ENCODE measurements around the gene ERBB4.

ERBB4 gene

DNA sequence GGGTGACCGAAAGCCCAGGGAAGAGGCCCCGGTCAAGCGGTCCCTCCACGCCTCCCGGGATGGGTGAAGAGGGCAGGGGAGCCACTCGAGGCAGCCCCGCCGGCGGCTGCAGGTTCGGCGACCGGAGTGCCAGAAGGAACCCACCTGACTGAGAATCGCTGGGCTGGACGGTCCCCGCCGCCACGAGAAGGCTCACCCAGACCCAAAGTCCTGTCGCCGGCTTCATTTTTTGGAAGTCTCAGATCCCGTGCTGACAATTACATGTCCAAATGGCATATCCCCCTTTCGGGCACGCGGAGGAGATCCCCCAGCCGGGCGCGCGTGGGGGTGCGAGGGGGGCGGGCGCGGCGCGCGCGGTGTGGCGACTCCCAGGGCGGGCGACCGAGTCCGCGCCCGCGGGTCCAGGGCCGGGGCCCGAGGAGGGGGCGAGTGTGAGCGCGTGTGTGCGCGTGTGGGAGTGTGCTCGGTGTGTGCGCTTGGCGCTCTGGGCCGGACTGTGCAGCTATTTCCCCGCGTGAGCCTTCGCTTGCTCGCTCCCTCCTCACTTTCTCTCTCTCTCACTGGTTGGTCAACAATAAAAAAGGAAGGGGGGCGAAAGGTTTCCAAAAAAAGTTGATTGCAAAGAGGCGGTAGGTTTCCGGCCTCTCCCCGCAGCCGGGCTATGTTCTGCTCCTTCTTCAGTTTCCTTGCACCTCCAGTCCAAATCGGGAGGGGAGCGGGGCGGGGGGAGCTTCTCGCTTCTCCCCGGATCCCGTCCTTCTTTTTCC, at the start of gene ERBB4:
Gene ERBB4 (minus strand): TSS at position 498 of the 767 bp plus-strand sequence. CDS start 272 bp downstream, at position 226.
- DNase-seq (ENCODE audit: low read depth in 2 of 2): no peak

DNA sequence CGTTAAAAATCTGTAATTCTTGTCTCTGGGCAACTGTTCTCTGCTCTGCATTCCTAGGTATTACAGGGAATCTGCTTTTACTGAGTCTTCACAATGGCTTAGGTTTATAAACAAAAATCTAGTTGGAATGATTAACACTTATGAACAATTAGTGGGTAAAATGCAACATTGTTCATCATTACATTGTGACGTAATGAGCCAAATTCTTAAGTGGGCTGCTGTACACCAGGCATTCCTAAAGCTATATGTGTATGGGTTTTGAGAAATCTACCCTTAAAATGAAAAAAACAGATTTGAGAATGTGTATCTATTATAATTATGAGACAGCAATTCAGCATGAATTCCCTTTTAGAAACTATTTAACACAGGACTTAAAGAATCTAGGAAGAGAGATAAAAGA, 41.5 kb upstream of the ERBB4 start:
- DNase-seq (ENCODE audit: low read depth in 2 of 2): no peak

DNA sequence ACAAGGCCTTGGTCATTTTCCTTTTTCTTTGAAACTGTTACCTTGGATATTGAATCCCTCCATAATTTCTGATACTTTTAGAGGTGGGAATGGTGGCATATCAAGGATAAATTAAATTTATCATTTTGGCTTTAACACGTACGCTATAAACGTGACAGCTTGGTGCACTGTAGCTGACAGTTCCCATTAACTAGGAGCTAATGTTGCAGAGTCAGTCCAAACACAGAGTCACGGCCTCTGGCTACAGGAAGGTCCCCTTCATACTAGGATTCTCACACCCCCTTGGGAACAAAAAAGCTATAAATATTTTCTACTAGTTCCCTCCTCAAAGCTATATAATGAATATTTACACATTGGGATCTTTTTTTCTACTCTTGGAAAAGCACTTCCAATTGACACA, 17.7 kb upstream of the ERBB4 start:
- no peak for DNase-seq (ENCODE audit: low read depth in 2 of 2)

DNA sequence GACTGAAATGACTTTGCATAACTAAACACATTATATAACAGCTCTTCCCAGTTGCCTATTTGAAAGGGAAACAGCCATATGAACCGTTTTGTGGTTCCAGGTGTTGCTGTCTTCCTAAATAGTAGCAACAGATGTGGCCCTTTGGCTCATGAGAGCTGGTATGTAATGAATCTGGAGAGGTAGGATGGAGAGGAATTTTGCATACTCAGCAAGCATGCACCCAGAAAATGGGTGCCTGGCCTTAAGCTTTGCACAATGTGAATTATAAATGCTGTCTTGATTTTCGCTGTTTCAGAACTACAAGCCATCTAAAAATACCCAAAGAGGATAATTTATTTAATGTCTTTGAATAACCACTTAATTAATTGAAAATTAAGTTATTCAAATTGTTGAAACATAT, 15.6 kb upstream of the ERBB4 start:
- no peak for DNase-seq (ENCODE audit: low read depth in 2 of 2)

DNA sequence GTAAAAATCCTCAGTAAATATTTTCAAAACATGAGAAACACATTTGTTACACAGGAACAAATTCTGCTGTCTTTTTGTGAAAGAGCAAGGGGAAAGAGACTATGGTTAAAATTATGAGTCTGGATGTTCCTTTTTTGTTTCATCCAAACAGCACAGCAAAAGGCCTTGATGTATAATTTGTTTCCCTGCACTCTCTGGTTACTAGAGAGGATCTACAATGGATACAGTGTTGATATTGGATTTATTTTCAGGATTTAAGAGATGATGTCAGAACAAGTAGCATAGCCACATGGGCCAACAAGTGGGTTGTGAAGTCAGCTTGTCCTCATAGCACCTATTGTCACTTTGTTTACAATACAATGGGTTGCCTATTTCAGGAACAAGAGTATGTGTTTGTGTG, 11.3 kb upstream of the ERBB4 start:
- DNase-seq (ENCODE audit: low read depth in 2 of 2): no peak

DNA sequence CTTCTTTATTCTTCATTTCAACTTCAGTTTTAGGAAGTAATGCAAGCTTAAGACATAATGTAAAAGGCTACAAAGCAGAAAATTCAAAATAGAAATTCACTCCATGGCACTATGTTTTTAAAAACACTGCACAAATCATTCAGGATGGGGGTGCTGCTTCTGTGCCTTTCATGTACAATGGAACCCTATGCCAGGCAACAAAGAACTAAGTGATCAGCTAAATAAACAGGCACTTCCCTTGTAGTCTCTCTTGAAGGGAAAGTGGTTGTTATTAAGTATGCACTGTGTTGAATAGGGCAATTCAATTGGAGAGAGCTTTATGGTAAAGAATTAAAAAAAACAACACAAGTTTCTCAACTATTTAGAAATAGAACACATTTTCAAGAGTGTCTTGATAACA, 10.9 kb upstream of the ERBB4 start:
- DNase-seq (ENCODE audit: low read depth in 2 of 2): no peak

DNA sequence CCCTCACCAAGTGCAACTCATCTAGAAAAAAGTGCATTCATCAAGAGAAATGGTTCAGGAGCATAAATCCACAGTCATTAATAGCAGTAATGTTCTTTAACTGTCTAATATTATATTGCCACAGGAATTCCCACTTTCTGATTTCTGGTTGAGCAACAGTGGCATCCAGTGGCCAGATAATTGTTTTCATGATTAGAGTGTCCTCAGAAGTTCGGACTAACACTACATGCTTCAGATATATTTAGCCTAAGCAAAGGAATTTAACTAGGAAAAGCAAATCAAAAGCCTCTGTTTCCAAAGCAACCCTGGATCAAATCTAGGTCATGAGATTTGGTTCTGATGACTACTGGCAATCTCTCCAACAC, 9.8 kb upstream of the ERBB4 start:
- no peak for DNase-seq (ENCODE audit: low read depth in 2 of 2)

DNA sequence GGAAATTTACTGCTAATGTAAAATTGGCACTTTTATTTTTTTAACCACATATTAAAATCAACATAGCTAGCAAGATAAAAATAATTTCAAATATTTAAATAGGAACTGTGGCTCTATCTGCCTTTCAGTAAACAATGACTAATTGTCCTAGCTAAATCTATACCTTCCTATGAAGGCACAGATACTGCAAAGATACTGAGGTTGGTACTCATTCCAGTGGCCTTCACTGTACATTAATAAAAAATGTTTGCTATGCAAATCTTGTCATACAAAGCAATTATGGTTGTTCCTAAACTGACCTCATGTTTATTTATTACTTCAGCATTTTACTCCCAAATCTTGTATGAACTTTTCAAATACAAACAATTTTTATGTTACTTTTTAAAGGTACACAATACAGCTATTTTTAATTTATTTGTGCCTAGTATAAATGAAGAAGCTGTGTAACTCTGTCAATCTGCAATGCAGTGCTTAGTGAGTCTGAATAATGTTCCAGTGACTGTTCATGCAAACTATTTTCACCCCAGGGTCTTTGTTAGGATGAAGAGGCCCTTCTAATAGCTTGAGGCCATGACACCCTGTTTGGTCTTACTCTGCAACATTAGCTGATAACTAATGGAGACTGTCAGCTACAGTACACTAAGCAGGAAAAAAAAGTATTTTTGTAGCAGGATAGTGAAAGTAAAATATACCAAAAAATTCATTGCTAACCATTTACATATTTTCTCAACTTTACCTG, 9.3 kb upstream of the ERBB4 start:
- no peak for DNase-seq (ENCODE audit: low read depth in 2 of 2)

DNA sequence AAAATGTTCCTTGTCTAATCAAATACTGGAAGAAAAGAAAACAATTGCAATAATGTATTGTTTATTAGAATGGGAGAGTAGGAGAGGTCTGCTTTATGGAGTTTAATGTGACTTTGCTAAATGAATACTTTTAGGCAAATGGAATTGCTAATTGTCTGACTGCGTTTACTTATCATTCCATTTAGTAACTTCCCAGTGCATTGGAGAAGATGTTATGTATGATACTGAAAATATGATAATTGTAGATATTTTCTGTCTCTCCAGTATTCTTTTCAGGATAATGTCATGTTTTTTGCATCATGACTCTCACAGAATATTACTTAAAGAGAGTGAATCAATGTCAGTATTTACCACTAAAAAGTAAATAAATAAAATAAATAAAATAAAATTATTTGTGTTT, 8.1 kb upstream of the ERBB4 start:
- no peak for DNase-seq (ENCODE audit: low read depth in 2 of 2)

DNA sequence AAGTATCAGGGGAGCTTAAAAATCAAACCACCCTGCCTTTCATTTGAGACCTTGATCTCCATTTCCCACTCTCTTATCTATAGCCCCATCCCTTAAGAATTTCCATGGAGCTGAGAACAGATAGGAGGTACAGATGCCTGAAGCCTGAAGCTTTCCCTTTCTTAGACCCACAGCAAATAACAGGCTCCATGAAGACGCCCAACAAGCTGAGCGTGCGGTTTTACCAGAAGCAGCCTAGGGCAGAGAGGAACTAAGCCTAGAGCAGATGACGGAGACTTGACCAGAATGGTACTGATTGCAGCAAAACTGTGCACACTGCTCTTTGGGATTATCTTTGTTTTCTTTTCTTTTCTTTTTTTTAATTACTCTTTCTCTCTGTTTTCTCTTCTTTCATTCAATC, 1.7 kb upstream of the ERBB4 start:
- DNase-seq (ENCODE audit: low read depth in 2 of 2): no peak

DNA sequence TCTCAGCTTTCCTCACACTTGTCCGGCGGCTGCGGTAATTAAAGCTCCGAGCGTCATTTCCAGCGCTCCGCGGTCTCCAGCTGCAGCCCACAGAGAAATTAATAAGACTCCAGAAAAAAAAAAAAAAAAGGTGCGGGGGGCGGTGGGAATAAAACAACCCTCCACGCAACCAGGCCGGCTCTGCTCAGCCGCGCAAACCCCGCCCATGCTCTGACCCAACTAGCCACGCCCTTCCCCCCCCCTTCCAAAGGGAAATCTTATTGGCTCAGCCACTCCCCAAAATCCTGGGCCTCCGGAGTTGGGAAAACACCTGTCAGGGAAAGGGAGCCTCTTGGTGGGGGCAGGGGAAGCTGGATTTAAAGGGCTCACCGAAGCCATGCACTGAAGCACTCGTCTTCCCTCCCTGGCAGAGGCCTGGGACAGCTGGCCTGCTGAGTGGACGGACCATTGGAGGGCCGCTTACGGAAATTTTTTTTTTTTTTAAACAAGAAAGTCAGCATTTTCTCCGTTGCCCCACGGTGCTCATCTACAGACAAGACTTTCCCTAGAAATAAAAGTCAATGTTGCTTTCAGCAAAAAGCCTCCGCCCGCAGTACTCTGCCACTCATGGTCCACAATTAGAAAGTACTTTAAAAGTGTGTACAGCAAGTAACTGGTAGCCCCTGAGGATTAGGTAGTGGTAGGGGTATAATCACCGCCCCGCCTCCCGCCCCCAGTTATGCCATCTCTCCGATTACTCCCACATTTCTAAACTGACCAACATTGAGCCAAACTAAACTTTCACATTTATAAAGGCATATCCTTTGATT, 674 bp upstream of the ERBB4 start:
- DNase-seq (ENCODE audit: low read depth in 2 of 2): no peak

DNA sequence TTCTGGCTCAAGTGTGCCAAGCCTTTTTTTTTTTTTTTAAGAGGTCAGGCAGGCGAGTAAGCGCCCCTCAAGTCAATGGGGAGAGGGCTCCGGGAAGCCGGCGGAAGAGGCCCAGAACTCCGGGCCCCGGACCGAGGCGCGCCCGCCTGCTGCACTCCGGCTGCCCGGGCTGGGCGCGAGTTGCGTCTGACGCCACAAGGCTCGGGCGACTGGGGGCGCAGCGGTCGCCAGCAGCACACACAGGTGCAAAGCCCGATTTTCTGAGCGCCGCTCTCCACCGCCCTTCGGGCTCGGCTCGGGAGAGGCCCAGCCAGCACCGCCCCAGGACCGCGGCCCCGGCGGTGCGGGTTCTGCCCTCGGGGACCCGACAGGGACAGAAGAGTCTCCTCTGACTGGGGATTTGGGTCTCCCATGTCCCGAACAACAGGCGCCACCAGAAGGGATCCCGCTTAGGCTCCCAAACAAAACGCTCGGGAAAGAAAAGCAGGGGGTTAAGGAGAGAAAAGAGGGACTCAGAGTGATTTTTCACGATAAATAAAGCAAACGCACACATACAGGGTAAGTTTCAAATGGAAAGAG, 787 bp downstream of the ERBB4 start:
- no peak for DNase-seq (ENCODE audit: low read depth in 2 of 2)

DNA sequence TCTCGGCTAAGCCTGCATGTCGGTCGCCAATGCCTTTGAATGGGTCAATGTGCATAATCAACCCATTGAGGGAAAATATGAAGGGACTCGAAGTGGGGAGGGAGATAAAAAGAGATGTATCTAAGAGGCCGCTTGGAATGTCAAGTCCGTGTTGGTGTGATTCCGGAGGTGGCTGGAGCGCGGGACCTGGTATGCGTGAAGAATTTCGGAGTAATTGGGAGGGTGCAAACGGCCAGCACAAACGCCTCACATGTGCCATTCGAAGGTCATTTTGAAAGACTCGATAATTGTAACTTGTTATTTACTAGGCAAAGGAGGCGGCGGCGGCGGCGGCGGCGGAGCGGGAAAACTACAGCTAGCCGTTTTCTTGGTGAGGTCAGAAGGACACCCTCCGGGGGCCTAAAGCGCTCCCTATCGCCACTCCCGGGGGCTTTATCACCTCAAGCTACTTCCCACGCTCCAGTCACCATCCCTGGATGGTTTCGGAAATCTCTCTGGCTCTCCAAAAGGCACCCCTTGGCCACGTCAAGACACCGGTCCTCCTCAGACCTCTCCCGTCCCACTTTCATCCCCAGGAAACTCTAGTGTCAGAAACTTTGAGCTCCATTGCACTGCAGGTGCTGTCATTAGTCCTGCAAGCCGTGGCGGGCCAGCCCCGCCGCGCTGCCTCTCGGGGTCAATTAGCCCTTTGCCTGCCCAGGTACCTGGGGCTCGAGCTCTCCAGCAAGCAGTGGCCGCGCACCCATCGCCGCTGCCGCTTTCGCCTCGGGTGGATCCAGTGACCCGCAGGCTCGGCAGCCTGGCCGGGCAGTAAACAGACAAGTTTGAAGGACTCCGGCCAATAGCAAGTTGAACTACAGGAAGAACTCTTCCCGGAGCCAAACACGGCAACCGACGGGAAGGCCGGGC, 1.5 kb downstream of the ERBB4 start:
- DNase-seq (ENCODE audit: low read depth in 2 of 2): no peak

DNA sequence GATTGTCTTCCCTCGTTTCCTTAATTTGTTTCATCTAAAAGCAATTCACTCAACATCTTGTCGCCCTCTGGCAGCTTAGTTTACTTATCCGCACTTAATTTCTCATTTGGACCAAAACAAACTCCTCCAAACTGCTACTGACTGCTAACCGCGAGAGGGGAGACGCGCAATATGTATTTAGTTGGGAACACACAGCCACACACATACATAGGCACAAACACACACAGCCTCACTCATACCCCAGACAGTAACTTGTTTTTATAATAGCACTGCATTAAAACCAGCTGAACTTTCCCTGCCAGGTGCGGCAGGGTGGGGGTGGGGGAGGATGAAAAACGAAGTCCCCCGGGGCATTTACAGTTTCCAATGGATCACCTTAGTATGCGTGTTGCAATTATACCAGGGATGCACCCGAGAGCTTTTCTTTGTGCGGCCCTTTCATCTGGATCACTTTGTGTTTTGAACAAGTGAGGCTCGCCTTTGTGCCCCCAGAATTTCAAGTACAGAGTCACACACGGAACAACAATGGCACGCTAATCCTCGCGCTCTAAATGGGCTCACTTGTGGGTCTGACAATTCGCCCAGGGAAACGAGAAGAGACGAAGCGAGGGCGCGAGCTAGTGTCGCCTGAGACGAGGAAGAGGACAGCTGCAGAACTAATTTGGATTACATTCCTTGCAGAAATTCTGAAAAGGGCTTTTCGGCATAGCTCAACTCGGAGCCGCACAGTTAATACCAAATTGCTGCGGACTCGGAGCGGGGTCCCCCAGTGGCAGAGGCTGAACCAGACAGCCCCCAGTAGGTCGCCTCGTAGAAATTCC, 2.4 kb downstream of the ERBB4 start:
- DNase-seq (ENCODE audit: low read depth in 2 of 2): no peak

DNA sequence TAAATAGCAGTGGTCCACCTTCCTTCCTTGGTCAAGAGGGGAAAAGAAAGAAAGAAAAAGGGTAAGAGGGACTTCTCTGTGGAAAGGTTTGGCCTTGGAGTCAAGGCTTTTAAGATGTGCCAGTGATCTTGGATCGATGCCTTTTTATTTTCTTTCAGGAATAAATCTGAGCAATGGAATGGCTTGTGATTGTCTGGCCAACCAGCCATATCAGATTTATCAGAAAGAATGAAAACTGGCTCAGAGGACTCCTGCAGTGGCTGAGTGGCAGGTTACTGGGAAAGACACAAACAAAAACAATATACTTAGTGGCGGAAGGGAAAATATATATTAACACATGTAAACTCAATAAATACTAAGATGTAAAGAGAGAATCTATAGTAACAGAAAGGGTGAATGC, 4.3 kb downstream of the ERBB4 start:
- DNase-seq (ENCODE audit: low read depth in 2 of 2): no peak

DNA sequence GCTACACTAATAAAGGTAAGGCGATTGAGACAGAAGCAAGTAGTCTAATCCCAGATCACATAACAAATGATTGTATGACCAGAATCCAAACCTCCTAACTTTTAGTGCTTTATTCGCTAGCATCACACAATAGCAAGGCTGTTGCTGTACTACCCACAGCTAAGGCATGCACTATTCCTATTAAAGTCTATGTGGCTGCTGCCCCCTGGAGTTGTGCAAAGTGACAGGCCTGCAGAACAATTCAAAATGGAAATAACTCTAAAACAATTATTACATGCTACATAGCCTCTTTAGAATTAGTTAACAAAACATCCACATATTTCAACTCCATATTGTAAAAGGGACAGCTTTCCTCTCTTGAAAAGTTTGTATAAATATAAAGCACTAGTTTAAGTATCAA, 6.0 kb downstream of the ERBB4 start:
- no peak for DNase-seq (ENCODE audit: low read depth in 2 of 2)

DNA sequence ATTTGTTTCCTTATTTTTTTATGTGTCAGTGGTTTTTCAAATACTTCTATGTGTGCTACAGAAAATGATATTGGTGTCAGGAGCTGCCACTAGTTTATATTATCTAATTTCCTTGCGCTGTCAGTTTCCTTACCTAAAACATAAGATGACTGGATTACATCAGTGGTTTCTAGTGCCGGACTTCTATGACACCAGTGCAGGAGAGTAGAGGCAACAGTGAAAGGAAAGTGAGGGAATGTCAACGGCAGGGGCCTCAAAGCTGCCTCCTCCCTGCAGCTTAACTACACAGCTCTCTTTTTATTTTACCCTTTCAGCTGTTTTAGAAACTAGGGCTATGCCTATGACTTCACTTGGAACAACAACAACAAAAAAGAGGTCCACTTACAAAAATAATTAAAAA, 6.5 kb downstream of the ERBB4 start:
- DNase-seq (ENCODE audit: low read depth in 2 of 2): no peak

DNA sequence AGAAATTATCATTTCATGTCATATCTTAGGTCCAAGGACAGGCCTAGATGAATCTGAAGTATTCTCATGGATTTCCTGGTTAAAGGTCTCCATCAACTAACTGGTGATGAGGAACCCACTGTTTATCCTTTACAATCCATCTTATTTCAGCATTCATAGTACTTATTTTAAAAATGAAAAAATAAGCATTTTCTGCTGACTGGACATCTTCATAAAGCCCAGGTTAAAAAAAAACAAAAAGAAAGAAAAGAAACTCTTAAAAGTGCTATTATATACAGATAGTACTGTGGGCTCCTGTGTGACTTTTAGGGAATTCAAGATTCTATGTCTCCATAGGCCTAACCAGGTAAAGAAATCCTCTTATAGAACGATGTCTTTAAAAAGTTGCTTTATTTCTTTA, 7.1 kb downstream of the ERBB4 start:
- DNase-seq (ENCODE audit: low read depth in 2 of 2): no peak

DNA sequence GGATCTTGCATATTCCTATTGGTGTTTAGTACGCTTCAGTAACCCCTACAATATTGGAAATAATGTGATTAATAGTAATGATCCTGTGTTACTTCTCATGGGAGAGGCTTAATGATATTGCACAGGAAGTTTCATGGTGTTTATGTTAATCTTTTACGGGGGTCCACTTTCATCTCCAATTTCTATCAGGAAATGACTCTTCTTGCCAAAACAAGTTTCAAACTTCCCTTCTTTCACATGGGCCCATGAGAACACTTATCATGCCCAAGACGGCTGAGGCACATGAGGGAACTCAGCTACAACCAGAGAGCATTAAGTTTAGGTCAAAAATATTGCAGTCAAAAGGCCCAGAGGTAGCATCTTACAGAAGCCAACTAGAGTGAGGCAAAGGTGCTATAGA, 7.6 kb downstream of the ERBB4 start:
- no peak for DNase-seq (ENCODE audit: low read depth in 2 of 2)

DNA sequence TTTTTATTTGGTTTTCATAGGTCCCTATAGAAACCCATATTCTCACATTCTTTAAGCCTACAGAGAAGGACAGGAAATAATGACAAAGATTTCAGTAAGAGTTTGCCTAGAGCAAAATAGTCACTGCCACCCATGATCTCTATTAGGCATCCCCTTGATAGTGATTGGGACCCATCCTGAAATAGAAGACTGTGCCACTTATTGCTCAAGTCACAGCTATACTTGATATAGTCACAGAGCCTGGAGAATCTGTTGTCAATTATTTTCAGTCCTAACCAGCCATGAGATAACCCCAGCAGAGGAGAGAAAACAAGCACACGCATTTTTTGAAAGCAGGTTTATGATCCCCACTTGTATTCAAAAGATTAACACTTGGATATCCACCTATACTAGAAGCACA, 8.2 kb downstream of the ERBB4 start:
- no peak for DNase-seq (ENCODE audit: low read depth in 2 of 2)
